ENCODE measurements around the gene CORO6. TPM values are rescaled to one million over a fixed set of nuclear protein-coding genes. Genes with fewer than 3 reads are reported as not detected.

CORO6 gene
- total RNA-seq, 1 donor from 2014 or later = 7.1 TPM

DNA sequence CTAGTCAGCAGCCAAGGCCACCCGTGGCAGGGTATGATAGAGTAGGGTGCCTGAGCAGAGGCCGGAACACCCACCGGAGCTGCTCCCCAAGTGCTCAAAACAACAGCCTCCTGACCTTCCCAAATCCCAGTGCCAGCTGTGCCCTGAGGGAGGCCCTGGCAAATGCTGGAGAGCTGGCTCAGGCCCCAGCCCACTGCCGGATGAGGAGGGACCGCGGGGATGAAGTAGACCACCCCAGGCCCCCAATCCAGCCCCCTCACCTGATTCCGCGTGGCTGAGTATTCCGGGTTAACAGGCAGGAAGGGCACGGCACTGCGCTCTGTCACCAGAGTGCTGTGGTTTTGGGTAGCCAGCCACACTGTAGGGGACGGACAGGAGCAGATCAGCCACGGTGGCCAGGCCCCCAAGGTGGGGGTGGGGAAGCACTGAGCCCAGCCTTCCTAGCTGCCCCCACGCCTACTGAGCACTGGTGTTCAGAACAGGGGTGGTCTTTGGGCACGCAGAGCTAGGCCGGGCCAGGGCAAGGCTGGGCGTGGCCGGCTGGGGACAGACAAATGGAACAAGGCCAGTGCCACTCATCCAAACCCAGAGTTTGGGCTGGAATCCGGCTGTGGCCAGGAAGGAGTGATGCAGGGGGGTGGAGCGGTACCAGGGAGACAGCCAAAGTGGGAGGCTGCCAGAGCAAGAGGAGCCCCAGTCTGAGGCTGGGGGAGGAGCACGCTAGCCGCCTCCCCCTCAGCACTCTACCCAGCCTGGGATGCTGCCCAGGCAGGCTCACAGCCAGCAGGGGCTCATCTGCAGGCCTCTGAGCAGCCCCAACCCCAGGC is 45.1 kb downstream of the CORO6 start:
- Mint-ChIP-seq H3K27ac (ENCODE audit: unreplicated experiment) (no peak overlapping the region), H3K4me3 (ENCODE audit: unreplicated experiment) (no peak overlapping the region)
- no peak for DNase-seq (ENCODE audit: extremely low spot score, unreplicated experiment)

DNA sequence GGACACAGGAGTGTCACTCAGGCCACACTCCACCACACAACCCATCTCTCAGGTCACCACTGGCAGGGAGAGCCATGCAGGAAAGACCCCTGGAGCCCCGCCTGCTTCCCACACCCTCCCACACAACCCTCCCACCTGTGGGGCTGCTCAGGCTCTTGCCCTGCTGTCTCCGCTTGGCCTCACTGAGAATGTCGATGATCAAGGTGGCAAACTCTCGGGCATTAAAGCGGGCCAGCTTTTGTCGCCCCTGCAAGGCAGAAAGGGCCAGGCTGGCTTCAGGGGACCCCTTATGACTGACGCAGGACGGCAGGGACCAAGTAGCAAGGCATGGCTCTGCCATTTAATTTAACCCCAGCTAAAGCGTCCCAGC is 45.7 kb downstream of the CORO6 start:
- H3K36me3 Mint-ChIP-seq (ENCODE audit: unreplicated experiment) = peaks cover 20% of the 10 kb centered on the region
- H3K4me1 Mint-ChIP-seq (ENCODE audit: unreplicated experiment) = peaks cover 6% of the 10 kb centered on the region
- TF ChIP-seq, protein P1, sequence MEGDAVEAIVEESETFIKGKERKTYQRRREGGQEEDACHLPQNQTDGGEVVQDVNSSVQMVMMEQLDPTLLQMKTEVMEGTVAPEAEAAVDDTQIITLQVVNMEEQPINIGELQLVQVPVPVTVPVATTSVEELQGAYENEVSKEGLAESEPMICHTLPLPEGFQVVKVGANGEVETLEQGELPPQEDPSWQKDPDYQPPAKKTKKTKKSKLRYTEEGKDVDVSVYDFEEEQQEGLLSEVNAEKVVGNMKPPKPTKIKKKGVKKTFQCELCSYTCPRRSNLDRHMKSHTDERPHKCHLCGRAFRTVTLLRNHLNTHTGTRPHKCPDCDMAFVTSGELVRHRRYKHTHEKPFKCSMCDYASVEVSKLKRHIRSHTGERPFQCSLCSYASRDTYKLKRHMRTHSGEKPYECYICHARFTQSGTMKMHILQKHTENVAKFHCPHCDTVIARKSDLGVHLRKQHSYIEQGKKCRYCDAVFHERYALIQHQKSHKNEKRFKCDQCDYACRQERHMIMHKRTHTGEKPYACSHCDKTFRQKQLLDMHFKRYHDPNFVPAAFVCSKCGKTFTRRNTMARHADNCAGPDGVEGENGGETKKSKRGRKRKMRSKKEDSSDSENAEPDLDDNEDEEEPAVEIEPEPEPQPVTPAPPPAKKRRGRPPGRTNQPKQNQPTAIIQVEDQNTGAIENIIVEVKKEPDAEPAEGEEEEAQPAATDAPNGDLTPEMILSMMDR (IDR thresholded peaks at IDR 0.05) = no peak
- H3K27ac Mint-ChIP-seq (ENCODE audit: unreplicated experiment) = no peak overlapping the region
- no peaks in the 10 kb centered on the region for H3K9me3 Mint-ChIP-seq (ENCODE audit: unreplicated experiment)
- DNase-seq (ENCODE audit: extremely low spot score, unreplicated experiment) = no peak
- no peaks in the 10 kb centered on the region for H3K27me3 Mint-ChIP-seq (ENCODE audit: unreplicated experiment)
- H3K4me3 Mint-ChIP-seq (ENCODE audit: unreplicated experiment) = no peak overlapping the region

More for the DNA sequence above, 45.1 kb downstream of the CORO6 start:
- Mint-ChIP-seq H3K36me3 (ENCODE audit: unreplicated experiment) (peaks cover 24% of the 10 kb centered on the region), H3K4me1 (ENCODE audit: unreplicated experiment) (peaks cover 6% of the 10 kb centered on the region), H3K9me3 (ENCODE audit: unreplicated experiment) (no peaks in the 10 kb centered on the region), H3K27me3 (ENCODE audit: unreplicated experiment) (no peaks in the 10 kb centered on the region)
- TF ChIP-seq, protein P1 (IDR thresholded peaks at IDR 0.05) = no peak

DNA sequence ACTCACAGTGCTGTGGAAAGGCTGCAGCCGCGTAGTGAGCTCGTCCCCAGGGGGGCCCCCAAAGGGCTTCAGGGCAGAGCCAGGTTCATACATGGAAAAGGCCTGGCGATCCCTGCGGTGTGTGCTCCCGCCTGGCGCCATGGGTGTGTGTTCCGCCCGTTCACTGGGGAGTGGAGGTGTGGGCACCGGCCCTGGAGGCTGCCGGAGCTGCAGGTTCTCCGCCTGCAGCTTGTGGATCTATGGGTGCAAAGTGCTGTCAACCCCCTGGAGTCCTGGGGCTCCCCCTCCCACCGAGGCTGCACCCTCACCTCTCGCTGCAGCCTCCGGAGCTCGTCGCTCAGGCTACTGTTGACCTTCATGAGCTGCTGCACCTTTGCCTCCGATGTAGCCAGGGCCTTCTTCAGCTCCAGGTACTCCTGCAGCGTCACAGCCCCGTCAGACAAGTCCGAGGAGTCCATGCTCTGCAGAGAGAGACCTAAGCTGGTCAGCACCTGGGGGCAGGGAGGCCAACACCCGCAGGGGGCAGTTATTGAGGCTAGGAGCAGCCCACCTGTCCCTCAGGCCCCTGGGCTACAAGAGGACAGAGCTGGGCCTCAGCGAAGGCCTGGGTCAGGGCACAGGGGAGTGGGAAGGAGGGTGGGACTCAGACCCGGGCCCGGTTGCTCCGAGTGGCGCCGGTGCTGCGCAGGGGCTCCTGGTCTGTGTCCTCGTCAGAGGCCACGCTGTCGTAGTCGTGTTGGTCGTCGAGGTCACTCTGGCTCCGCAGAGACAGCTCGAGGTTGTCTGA is 46.3 kb downstream of the CORO6 start:
- H3K36me3 Mint-ChIP-seq (ENCODE audit: unreplicated experiment) = peaks cover 20% of the 10 kb centered on the region
- H3K27me3 Mint-ChIP-seq (ENCODE audit: unreplicated experiment) = no peaks in the 10 kb centered on the region
- TF ChIP-seq, protein P1 (IDR thresholded peaks at IDR 0.05) = no peak
- no peak overlapping the region for H3K27ac Mint-ChIP-seq (ENCODE audit: unreplicated experiment)
- H3K9me3 Mint-ChIP-seq (ENCODE audit: unreplicated experiment) = no peaks in the 10 kb centered on the region
- no peak for DNase-seq (ENCODE audit: extremely low spot score, unreplicated experiment)
- H3K4me3 Mint-ChIP-seq (ENCODE audit: unreplicated experiment) = no peak overlapping the region
- peaks cover 6% of the 10 kb centered on the region for H3K4me1 Mint-ChIP-seq (ENCODE audit: unreplicated experiment)

DNA sequence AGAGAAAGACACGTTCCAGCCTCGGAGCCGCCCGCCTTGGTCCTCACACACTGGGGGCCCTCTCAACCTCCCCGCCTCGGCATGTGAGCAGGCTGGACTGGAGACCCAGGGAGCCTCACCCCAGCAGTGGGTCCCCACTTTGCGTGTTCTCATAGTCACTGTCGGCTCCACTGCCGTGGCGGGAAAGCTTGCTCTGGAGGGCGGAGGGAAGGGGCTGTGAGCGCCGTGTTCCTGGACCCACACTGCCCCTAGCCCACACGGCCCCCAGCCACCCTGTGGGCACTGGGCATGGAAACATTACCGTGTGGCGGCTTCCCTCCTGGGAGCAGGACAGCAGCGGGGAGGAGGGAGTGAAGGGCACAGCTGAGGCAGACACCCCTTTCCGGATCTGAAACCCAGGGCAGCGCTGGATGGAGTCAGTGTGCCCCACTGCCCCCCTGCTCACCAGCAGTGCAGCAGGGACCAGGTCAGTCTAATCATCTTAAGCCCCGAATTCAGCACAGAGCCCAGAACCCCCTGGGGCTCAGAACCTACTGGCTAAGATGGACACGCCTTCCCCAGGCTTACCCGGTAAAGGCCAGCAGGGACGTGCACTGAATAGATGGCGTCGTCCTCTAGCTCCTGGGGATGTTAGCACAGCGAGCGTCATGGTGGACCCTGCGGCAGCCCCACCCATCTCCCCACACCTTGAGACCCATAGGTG is 47.0 kb downstream of the CORO6 start:
- Mint-ChIP-seq H3K4me1 (ENCODE audit: unreplicated experiment) (peaks cover 9% of the 10 kb centered on the region), H3K4me3 (ENCODE audit: unreplicated experiment) (no peak overlapping the region), H3K27ac (ENCODE audit: unreplicated experiment) (no peak overlapping the region)

More for the DNA sequence above, 47.0 kb downstream of the CORO6 start:
- Mint-ChIP-seq H3K27me3 (ENCODE audit: unreplicated experiment) (no peaks in the 10 kb centered on the region), H3K36me3 (ENCODE audit: unreplicated experiment) (peaks cover 20% of the 10 kb centered on the region), H3K9me3 (ENCODE audit: unreplicated experiment) (no peaks in the 10 kb centered on the region)
- TF ChIP-seq, protein P1 (IDR thresholded peaks at IDR 0.05) = no peak
- peak; percentile 84 for DNase-seq (ENCODE audit: extremely low spot score, unreplicated experiment)

Measured in osteocyte (in vitro differentiated cells).